T47D (cell line): ENCODE data around the gene GRIP1.
A peak's percentile ranks its signal among the peaks of the same experiment; 100 is the strongest.

Experiments
- DNase-seq, 2 experiments: peaks; one replicate each; pipeline versions ENCODE4 v3.0.0 to v3.0.0-alpha.2; 2011 to 2012; ENCODE audit warnings: low read depth in 1 of 2, low spot score in 1 of 2
- JUND ChIP-seq: IDR thresholded peaks from 2 replicates; pipeline ENCODE4 v1.6.1; 2012; ENCODE audit warnings: low read depth
- in situ Hi-C: cut with HindIII; loops from 2 replicates; pipeline ENCODE4 v1.10.0; 2016; ENCODE audit warnings: low sequenced_read_pairs, low pct_unique_long_range_greater_than_20kb

Gene GRIP1

DNA sequence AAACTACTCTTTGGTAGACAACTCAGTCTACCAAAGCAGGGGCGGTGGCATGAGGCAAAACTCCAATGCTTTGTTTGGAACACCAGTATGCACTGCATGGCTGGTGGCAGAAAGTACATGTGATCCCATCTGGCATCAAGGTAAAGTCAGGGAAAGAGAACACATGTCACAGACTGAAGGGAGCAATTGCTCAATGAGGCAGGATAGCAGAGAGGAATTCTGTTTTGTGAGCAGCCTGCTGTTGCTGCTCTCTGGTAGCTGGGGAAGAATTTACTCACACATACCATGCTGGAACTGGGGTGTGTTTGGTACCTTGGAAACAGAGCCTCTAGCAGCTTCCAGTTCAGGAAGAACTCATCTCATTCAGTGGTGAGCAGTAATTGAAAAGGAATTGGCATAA lies 291.8 kb downstream of the GRIP1 start:
- TF ChIP-seq JUND: no peak
- no peak for DNase-seq
- in situ Hi-C loops: no loop called here

DNA sequence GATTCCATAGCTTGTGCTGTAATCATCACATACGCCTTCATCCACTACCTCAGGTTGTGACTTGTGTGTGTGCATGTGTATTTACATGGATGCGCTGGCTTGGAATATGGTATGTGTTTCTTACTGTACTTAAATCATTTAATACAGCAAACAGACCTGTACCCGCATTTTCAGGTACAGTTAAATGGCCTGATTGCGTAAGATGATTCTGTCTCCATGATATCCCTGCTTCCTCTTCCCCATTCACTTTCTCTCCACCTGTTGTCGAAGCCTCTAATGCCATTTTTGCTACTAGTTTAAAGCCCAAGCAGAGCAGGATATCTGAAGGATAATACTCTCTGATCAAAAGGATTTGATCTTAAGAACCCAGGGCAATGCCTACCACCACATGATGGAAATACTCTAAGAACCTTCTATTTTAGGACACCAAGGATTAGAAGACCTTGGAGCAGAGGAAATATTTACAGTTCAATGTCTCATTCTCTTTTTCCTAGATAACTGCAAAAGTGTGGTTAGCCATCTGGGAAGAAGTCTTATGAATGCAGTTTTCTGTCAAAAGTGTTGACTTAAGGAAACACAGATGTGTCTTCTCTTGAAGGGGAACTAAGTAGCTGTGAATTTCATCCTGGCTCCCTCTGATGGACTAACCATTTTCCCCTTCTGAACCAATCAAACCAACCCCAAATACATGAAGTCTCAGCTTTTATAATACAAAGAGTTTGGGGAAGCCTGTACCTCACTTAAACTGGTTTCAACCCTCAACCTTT lies 297.9 kb downstream of the GRIP1 start:
- TF ChIP-seq JUND: no peak
- DNase-seq: no peak
- in situ Hi-C loops: no loop called here

DNA sequence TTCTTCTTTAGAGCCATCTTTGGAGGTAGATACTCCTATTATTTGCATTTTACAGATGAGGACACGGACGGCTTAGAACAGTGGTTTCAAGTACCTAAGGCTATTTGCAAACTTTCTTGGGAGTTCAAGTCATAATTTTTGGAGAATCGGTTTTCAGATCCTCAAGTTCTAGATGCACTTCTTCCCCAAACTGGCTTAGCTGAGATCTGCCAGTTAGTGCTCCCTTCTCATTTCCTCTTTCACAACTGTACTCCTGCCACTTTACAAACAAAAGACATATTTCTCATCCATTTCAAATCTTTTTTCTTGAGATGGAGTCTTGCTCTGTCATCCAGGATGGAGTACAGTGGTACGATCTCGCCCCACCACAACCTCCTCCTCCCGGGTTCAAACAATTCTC lies 299.3 kb downstream of the GRIP1 start:
- TF ChIP-seq JUND: no peak
- in situ Hi-C loops: no loop called here
- DNase-seq: no peak

DNA sequence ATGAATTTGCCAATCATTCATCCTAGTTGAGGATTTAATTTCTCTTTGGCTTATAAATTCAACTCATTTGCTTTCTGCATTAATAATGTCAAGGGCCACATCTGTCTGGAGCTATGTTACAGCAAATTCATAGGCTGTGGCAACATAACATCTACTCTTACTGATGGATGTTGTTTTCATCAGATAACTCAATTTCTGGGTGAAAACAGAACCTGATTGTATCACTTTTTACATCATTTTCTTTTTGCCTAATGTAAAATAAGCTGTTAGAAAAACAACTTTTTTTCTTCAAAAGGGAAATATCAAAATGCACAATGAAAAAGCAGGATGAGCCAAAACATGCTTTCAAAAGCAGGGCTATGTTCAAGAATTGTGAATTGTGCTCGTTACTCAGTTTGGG lies 303.3 kb downstream of the GRIP1 start:
- in situ Hi-C loops: no loop called here
- no peak for DNase-seq

DNA sequence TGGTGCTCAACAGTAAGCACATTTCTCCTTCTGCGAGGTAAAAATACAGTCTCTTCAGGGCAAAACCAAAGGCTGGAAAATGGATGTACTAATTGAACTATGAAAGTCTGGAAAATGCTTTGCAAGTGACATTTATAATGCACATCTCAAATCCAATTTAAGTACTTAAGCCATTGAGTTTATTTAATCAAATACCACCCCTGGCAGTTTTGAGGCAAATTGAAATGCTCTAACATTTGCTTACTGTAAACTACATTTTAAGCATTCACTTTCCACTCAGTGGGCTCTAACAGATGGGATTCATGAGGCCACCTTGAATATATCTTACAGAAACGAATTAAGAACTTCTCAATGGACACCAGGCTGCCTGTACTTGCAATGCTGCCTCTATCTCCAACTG lies 306.9 kb downstream of the GRIP1 start:
- TF ChIP-seq JUND: no peak
- in situ Hi-C loops: no loop called here

More for the DNA sequence above, 303.3 kb downstream of the GRIP1 start:
- no peak for TF ChIP-seq JUND

DNA sequence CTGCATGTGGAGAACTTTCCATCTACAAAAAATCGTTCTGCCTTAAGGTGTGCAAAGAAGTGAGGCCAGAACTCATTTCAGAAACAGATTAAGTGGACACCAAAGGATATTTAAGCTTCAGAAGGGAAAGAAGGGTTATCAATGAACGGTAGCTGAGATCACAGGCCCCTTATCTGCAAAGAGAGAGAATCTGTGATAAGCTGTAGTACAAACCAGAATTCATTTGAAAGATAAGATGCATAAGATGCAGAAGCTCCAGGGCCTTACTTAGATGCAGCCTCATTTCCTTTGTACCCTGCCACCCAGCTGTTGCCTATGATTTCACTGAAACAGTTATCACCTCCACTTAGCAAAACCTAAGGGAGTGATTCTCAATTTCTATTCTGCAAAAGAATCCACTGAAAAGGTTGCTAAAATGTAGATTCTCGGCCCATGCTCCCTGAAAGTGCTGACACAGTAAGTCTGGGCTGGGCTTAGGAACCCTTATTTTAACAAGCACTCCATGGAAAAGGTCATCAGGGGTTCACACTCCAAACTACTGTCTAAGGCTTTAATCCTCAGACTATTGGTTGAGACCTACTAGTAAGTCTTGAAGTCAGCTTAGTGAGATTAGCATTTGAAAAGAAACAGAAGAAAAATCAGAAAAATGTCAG lies 311.7 kb downstream of the GRIP1 start:
- in situ Hi-C loops: no loop called here
- TF ChIP-seq JUND: no peak
- DNase-seq: no peak

More for the DNA sequence above, 306.9 kb downstream of the GRIP1 start:
- no peak for DNase-seq

DNA sequence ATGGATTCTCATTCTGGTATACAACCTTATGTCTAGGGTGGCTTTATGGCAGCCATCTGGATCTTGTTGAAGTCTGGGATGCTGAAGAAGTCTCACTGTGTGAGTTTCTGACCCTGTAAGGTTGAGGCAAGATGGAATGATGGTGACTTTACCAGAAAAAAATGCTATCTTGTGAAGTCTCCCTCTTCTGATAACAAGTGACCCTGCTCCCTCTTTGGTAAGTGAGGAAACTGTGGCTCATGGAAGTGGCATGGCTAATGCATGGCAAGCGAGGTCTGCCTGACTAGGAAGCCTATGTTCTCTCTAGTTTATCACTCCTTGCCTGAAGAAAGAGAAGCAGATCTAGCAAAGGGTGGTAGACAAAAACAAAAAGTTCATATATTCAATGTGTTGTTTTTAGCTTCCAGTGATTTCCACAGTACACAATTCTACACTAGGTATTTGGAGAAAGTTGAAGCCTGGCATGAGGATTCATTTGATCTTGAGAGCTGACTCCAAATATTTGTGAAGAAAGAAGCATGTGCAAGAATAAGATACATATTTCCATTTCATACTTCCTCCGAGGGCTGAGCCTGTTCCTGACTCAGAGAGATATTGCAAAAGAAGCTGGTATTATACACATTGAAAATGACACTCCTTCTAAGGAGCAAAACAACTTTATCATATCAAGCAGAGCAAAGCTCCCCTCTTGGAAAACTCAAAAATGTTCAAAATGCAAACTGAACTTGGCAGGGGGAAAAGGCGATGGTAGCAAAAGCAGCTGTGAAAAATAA lies 313.0 kb downstream of the GRIP1 start:
- no peak for TF ChIP-seq JUND
- in situ Hi-C loops: no loop called here
- no peak for DNase-seq

DNA sequence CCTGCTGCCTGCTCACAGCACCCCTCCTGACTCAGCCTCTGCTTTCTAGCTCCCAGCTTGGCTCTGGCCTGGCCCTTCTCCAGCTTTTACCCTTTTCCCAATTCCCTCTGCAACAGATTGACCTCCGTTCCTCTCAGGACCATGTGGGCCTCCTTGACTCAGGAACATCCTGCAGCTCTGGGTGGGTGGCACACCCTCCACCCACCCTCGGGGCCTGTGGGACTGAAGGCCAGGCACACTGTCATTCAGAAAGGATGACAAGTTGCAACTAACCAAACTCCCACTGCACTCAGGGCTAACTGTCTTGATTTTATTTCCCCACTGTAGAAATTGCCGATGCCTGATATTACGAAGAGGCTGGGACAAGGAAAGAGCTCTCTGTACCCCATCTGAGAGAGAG lies 317.2 kb downstream of the GRIP1 start:
- in situ Hi-C loops: no loop called here
- TF ChIP-seq JUND: no peak
- DNase-seq: no peak

DNA sequence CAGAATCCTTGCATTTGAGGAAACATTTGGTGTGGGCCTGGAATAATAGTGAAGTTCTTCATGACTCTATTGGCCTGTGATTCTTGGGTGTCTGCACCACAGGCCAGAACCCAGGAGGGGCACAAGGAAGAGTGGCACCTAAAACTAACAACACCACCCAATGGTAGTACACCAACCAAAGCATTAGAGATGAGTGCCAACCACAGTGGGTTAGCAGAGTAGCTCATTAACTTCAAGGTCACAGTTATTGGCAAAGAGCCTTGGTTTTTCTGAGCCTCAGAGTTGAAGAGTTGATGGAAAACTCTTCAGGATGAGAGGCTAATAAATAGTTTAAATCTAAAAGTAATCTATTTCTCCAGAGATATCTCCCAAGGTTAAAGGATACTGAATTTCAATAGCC lies 319.6 kb downstream of the GRIP1 start:
- no peak for DNase-seq
- no peak for TF ChIP-seq JUND
- in situ Hi-C loops: no loop called here

DNA sequence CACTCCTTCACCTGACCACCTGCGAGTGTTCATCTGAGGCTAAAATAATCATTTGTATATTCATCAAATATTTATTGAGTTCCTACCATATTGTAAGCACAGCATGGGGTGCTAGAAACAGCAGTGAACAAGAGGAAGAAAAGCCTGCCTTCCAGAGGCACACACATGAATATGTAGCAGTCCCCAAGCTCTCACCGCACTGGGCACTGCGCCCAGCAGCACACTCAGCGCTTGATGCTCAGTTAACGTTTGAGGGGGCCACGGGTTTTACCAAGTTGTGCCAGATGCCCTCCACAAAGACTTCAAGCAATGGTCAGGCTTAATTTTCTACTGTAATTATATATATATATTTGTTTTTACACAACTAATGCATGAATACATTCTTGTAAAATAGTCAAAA lies 324.6 kb downstream of the GRIP1 start:
- no peak for TF ChIP-seq JUND
- in situ Hi-C loops: no loop called here
- no peak for DNase-seq

DNA sequence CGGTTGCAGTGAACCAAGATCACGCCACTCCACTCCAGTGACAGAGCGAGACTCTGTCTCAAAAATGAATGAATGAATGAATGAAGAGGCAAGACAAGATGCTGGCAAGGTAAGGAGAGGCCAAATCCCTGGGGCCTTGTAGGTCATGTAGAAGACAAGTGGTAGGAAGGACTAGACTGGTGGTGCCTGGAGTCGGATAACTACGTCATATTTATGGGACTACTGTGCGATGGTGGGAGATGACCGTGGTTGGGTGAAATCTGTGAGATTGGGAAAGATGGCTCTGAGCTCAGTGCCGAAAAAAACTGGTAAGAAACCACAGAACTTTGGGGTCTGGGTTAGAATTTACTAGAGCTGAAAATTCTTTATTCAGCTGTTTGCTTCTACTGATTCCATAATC lies 326.0 kb downstream of the GRIP1 start:
- in situ Hi-C loops: no loop called here
- DNase-seq: no peak
- TF ChIP-seq JUND: no peak

DNA sequence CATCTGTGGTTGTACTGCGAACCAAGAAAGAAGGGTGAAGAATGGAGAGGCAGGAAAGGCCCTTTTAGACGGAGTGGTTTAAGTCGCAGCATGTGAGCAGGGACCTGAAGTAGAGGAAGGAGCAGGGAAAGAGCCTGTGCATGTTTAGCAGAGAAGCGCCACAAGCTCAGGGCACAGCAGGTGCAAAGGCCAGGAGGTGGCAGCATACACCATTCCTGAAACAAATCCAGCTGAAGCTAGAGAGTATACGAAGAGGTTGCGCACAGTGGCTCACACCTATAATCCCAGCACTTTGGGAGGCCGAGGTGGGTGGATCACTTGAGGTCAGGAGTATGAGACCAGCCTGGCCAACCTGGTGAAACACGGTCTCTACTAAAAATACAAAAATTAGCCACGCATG lies 326.7 kb downstream of the GRIP1 start:
- TF ChIP-seq JUND: no peak
- peak; percentile 62 to 80 for DNase-seq
- in situ Hi-C loops: no loop called here

DNA sequence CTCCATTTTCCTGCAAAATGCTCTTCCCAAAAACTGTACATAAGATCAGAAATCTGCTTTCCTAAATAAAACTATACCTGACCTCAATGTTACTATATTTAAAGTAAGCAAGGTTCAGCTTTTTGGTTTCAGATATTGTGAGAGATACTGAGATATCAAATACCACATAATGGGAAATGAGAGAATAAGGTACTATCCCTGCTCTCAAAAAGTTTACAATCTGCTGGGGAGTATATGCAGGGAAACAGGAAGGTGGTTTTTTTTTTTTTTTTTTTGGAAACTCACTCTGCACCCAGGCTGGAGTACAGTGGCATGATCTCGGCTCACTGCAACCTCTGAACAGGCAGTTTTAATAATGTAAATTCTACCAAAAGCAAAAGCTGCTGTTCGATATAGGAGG lies 327.6 kb downstream of the GRIP1 start:
- in situ Hi-C loops: no loop called here
- DNase-seq: no peak
- no peak for TF ChIP-seq JUND
